ENCODE data around the gene DMPK.
"Not testable (repeated sequence)": the region's sequence is repeated elsewhere in the genome, so short reads cannot be mapped to it uniquely, and the experiment has no call there.

The DMPK gene

DNA sequence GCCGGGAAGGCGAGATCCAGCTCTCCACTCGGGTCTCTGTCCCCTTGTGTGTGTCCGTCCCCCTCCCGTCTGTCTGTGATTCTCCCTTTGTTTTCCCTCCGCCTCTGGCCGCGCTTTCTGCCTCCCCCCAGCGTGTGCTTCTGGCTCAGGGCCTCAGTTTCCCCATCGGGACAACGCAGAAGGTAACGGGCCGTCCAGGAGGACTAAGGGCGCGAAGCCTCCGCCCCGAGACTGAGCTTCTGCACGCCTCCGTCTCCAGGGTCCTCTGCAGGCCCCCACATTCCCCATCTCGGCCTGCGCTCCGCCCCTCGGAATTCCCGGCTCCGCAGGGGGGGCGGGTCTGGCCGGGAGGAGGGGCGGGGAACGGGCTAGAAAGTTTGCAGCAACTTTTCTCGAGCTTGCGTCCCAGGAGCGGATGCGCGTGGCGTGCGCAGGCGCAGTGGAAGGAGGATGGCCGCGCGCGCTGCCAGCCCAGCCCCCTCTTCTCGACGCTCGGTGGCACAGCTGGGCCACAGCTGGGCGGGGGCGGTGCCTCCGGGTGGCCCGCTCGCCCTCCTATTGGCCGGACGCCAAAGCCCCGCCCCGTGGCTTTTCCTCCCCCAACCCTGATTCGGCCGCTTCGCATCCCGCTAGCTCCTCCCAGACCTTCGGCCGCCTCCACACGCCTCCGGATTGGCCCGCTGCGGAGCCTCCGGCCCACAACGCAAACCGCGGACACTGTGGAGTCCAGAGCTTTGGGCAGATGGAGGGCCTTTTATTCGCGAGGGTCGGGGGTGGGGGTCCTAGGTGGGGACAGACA, 13.1 kb downstream of the DMPK start, which contains the start of gene SIX5:
Gene SIX5, minus strand, starts transcription at position 269 of the 799 bp plus-strand sequence. CDS start 408 bp downstream, outside the sequence.
- DNase-seq (ENCODE audit: low read depth), result peak; percentile 81

DNA sequence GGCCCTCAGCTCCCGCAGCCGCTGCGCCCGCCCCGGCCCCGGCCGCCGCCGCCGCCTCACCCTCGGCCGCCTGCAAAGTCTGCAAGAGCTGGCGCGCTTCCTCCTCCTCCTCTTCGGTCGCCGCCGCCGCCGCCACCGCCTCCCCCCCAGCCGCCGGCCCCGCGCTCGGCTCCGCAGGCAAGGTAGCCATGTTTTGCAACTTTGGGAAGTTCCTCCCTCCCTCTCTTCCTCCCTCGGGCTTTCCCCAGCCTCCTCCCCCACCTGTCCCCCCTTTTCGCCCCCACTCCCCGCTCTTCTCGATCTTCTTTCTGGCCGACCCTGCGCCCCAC, 13.7 kb downstream of the DMPK start:
- no peak for DNase-seq (ENCODE audit: low read depth)

DNA sequence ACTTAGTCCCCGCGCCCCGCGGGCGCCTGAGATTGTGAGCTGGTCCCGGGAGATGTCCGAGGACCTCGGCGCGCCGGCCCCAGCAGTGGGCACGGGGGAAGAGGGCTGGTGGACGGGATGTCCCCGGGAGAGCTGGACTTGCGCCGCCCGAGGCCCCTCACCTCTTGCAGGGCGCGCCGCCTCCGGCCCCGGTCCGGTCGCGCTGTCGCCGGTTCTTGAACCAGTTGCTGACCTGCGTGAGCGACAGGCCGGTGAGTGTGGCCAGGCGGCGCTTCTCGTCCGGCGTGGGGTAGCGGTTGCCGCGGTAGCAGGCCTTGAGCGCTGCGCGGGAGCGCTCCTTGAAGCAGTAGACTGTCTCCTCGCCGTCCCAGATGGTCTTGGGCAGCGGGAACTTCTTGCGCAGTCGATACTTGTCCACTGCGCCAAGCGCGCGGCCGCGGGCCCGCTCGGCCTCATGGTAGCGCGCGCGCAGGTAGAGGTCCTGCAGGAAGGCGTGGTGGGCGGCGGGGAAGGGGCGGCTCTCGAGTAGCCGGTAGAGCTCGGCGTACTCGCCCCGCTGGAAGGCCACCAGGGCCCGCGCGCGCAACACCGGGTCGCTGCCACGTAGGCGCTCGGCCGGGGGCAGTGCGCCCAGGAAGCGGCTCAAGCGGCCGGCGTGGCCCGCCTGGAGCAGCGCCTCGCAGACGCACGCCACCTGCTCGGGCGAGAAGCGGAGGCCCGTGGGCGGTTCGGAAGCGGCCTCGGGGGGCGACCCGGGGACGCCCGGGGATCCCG, 14.2 kb downstream of the DMPK start:
- DNase-seq (ENCODE audit: low read depth), result no peak

DNA sequence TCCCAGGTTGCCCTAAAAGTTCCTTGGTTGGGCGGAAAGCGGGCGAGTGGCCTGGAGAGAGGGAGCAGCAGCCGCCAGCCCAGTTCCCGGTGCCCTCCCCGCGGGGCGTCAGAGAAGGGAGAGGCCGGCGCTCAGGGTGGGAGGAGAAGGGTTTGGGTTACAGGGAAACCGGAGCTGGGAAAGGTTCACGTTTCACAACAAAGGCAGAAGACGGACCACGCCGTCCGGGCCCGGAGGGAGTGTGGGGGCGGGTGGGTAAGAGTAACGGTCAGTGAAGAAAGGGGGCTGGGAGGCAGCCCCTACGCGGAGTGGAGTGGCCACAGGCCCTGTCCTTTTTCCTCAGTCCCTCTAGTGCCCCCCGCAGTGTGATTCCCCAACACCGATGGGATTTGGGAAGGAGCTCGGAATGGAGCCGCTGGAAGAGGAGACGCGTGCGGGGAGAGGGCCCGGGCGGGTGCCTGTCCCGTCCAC, 14.8 kb downstream of the DMPK start:
- peak; percentile 42 for DNase-seq (ENCODE audit: low read depth)

DNA sequence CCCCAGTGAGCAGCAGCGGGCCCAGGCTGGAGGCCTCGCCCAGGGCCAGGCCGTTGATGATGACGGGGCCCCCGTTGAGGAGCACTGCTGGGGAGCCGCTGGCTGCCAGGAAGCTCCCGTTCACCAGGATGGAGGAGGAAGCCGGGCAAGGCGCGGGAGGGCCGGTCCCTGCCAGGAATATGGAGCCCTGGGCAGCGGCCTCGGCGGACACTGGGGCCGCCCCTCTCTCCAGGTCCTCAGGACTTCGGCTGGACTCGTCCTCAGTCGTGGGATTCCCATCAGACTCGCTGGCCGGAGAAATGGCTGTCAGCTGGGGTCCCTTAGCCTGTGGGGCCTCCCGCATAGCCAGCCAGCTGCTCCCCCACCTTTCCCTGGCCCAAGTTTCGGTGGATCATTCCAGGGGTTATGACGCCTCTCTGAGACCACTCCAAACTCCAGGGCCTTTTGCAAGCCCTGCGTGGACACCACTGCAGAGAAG, 15.4 kb downstream of the DMPK start:
- no peak for DNase-seq (ENCODE audit: low read depth)

DNA sequence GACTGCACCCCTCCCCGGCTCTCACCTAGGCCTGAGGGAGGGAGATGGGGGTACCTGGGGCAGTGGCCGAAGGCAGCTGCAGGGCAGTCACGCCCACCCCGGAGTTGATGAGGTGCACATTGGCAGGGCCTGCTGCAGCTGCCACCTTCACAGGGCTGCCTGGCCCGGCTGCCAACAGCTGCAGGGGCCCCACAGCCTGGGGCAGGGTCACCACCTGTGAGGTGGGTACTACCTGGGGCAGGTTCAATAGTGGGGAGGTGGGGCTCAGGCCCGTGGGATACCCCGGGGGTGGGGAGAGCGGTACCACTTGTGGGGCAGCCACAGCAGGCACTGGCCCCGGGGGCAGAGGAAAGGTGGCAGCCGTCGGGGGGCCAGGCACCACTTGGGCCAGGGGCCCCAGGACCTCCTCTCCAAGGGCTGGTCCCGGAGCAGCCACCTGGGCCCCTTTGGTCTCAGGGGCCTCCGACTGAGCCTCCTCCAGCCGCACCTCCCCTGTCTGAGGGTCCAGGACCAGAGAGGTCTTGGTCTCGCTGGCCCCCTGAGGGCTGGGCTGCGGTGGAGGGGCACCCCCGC, 15.9 kb downstream of the DMPK start:
- no peak for DNase-seq (ENCODE audit: low read depth)

DNA sequence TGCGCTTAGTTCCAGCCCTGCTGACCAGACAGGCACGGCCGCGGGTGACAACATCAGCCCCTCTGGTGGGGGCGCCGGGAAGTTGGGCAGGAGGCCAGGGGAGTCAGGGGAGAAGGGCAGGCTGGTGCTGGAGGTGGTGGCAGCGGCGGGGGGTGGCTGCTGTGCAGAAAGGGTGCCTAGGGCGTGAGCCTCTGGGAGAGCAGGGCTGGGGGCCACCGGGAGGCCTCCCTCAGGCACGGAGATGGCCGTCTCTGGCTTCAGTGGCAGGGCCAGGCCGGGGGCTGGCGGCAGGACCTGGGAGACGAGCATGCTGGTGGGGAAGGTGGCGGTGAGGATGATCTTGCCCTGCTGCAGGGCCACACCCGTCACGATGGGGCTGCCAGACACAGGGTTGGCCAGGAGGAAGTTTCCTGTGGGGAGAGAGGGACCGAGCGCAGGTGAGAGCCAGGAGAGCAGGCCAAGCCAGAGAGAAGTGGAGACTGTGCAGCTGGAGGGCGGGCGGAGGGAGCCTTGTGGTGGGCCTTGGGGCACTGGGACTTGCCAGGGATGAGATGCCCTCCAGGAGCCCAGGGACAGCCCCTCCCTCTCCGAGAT, 16.5 kb downstream of the DMPK start:
- no peak for DNase-seq (ENCODE audit: low read depth)

DNA sequence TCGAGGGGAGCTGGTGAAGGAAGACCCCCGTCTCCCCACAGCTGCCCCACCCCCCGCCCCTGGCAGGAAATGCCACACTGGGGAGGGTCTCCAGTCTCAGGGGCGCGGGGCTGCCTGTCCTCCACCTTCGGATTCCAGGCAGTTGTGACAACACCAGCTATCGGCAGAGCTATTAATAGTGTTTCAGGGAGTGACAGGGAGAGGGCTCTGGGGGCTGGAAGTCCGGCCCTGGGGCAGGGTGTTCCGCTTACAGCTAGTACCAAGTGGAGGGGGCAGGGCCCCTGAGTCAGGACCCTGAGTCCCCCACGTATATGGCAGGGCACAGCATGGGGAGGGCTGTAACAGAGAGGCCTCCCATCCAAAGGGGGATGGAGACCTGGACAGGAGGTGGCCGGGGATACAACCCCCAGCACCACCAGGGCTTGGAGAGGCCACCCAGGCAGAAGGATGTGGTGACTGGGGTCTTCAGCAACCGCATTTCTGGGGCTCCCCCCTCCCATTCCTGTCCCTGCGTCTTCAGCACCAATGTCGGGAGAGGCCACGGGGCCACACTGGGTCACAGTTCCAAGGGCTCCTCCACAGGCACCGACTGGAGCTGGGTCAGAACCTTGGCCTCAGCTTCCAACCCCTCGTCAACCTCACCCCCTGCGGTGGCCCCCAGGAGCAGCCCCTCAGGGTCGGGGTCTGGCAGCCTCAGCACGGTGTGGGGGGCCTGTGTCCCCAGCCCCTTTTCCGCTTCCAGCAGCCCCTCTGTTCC, 17.2 kb downstream of the DMPK start:
- DNase-seq (ENCODE audit: low read depth), result no peak

DNA sequence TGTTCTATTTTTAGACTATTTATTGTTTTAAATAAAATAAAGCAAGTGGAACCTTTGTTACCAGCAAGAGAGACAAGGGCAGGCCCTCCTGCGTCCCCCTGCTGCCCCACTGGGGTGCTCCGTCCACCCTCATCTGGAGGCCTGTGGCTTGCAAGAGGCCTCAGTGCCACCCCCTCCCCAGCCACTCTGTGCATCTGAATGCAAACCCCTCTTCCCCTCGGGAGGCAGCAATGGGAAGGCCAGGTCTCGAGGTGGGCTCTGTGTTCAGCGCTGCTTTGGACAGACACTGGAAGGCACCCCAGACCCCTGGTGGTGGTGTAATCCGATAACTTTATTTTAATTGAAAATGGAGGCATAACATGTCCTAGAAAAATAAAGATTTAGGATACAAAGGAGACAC, 17.8 kb downstream of the DMPK start:
- DNase-seq (ENCODE audit: low read depth), result no peak

DNA sequence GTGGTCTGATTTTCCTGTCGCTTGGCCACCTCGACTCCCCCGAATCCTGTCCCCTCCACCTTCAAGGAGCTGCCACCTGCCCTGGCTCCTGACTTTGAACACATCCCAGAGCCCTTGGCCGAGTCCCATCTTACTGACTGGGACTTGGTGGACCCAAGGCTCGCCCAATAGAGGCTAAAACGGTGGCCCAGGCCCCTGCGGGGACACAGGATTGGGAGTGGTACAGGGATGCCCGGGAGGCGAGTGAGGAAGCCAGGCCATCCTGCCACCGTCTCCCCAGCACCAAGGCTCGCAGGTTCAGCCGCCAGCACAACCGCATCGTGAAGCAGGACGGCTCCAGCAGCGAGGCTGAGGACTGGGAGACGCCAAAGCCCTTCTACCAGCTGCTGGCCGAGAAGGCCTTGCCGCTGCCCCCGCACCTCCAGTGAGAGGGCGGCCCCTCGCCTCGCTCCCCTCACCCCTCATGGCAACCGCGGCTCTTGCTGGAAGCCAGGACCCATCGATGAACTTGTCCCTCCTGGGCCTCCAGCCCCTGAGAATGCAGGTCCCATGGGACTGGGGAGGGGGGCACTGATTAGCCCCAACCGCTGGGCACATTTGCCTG, 18.5 kb downstream of the DMPK start:
- DNase-seq (ENCODE audit: low read depth), result no peak

DNA sequence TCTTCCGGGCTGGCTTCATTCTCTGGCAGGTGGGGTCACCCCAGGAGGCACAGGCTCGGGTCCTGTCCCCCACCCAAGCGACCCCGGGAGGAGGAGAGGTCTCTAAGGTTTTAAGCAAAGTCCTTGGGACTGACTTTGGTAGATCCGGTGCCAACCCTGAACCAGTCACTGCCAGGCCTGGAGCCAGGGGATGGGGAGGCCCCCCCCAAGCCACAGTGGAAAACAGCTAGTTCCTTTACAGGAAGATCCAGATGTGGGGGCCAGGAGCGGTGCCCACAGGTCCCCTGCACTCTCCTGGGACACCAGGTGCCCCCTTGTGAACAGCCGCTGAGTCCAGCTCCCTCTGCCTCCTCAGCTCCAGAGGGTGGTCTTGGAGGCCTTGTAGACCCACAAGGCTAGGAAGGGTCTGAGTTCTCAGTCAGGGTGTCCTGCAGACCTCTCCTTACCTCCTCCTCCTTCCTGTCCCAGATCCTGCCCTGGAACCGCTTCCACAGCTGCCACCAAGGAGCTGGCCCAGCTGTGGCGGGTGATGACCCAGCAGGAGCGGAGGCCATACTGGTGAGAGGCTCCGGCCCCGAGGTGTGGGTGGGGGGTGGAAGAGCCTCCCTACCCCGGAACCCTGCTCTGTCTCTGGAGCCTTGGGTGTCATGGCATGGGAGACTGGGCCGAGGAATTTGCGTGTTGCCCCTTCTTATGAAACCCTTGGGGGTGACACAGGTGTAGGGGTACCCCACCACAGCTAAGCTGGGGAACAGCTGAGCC, 19.2 kb downstream of the DMPK start:
- DNase-seq (ENCODE audit: low read depth), result no peak

DNA sequence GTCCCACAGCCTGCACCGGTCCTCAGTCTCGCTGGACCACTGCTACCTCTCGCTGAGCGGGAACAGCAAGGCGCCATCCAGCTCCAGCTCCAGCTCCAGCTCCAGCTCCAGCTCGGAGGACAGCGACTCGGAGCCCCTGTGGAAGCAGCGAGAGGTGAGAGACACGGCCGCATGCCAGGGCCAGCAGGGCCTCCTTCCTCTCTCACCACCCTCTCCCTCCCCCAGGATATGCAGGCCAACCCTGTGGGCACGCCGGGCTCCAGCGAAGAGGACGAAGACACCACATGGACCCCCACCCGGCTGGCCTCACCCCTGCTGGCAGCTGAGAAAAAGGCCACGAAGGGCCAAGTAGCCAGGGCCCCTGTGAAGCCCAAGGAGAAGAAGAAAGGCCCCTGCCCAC, 20.6 kb downstream of the DMPK start:
- no peak for DNase-seq (ENCODE audit: low read depth)

DNA sequence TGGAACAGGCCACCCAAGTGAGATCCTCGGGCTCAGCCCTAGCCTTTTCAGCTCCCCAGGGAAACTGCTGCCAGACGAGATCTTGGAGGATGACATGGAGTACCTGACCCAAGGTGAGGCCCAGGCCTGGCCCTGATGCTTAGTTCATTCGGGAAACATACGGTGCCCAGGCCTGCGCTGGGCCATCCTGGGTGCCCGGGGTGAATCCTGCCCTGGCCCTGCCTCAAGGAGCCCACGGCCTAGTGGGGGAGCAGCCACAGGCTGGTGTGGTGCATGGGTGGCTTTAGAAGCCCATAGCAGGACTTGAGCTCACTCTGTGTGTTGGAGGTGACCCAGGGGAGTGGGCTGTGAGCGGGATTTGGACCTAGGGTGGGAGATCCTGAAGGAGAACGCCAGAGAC, 23.4 kb downstream of the DMPK start:
- DNase-seq (ENCODE audit: low read depth), result no peak

DNA sequence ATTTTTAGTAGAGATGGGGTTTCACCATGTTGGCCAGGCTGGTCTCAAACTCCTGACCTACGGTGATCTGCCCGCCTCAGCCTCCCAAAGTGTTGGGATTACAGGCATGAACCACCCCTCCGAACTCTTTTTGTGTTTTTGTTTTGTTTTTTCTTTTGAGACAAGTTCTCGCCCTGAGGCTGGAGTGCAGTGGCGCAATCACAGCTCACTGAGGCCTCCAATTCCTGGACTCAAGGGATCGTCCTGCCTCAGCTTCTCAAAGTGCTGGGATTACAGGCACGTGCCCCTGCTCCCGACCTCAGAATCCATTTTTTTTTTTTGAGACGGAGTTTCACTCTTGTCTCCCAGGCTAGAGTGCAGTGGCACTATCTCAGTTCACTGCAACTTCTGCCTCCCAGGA, 24.6 kb downstream of the DMPK start:
- DNase-seq (ENCODE audit: low read depth), result no peak

DNA sequence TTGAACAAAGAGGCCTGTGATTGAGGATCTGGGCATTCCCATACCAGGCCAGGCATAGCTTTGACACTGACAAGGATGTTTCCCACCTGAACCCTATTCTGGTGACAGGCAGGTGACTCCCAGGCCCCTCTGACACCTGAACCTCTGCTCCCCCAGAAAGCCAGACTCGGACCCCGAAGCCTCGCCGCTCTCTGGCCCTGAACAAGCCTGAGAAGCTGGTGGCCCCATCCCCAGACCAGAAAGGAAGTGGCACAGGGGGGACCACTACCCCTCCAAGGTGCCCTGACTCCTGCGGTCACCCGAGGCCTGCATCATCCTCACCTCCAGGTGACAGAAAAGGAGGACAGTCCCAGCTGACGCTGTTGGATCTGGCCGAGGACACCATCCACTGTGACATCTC, 28.0 kb downstream of the DMPK start:
- DNase-seq (ENCODE audit: low read depth), result no peak

DNA sequence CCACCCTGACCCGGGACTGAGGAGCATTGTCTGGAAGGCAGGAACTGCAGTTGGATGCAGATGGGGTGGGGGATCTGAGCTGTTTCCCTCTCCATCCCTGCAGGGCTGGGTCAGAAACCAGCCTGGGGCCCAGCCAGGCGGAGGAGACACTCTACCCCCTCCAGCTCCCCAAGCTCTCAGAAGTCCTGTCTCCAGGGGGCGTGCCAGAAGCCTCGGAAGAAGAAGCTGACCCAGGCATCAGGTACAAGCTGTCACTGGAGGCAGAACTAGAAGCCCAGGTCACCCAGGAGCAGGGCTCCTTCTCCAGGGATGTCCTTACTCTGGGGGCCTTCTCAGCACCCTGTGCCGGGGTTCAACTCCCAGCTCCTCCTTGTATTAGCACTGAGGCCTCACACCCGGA, 28.7 kb downstream of the DMPK start:
- no peak for DNase-seq (ENCODE audit: low read depth)

DNA sequence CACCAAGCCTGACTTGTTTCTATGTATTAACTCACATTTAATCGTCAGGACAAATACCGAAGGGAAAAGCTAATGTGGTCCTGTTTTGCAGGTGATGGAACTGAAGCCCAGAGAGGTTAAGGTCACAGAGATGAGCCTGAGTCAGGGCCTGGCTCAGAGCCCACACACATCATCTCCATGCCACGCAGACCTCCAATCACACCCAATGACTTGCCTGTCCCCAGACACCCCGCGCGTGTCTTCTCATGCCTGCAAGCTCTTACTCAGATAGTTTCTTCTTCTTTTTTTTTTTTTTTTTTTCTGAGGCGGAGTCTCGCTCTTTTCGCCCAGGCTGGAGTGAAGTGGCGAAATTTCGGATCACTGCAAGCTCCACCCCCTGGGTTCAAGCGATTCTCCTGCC, 29.7 kb downstream of the DMPK start:
- no peak for DNase-seq (ENCODE audit: low read depth)

DNA sequence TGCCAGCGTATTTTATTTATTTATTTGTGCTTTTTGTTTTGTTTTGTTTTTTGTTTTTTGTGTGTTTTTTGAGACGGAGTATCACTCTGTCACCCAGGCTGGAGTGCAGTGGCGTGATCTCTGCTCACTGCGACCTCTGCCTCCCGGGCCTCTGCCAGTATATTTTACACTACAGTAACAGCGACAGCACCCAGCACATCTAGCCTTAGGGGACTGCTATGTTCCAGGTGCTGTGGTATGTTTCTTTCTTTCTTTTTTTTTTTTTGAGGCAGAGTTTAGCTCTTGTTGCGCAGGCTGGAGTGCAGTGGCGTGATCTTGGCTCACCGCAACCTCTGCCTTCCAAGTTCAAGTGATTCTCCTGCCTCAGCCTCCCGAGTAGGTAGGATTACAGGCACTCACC, 30.8 kb downstream of the DMPK start:
- DNase-seq (ENCODE audit: low read depth), result not testable (repeated sequence)

DNA sequence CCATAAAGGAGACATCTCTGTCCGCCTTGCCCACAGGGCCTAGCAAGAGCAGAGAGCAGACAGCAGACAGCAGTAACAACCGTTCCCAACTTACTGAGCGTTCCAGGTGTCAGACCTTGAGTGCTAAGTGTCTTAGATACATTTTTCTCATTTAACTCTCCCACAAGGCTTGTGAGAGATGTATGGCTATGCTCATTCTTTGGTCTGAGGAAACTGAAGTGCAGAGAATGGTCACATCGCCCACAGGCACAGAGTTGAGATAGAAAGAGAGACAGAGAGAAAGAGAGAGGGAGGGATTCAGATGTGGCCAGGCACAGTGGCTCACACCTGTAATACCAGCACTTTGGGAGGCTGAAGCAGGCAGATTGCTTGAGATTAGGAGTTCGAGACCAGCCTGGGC, 34.8 kb downstream of the DMPK start:
- no peak for DNase-seq (ENCODE audit: low read depth)

DNA sequence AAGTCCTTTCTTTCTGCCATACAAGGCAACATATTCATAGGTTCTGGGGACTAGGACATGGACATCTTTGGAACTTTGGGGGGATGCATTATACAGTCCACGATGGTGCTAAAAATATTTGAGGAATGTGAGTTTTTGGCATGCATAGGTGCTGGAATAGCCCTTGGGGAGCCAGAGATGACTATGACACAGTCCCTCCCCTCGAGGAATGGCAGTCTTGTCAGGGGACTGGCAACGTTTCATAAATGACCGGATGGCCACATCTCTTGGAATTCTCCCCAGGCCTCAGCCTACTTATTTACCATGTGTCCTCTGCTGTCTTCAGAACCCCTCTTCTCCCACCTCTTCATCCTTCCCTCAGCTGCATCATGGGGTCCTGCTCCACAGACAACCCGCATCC, 35.4 kb downstream of the DMPK start:
- DNase-seq (ENCODE audit: low read depth), result no peak

DNA sequence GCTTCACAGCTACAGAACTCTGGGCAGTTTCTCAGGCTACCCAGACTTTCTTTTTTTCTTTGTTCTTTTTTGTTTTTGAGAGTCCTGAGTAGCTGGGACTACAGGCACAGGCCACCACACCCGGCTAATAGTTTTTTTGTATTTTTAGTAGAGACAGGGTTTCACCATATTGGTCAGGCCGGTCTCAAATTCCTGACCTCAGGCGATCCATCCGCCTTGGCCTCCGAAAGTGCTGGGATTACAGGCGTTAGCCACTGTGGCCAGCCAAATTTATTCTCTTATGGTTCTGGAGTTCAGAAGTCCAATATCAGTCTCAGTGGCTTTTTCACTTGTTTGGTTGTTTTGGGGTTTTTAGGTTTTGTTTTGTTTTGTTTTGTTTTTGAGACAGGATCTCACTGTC, 36.7 kb downstream of the DMPK start:
- no peak for DNase-seq (ENCODE audit: low read depth)

Measured in non-pigmented ciliary epithelial cell (primary cell).